Tongue (tissue), 2 donors: ENCODE results near the gene AKR1D1. TPM values are rescaled to one million over a fixed set of nuclear protein-coding genes. Genes with fewer than 3 reads are reported as not detected.
"Not testable (repeated sequence)": the region's sequence is repeated elsewhere in the genome, so short reads cannot be mapped to it uniquely, and the experiment has no call there.

Experiments
- DNase-seq: peaks from one replicate; pipeline ENCODE4 v3.0.0-alpha.2; 2015
- total RNA-seq: library from RNA; depleted of rRNA; stranded (reverse); fragments of >200 nt; gene quantifications from one replicate; pipeline ENCODE4 v1.2.3, GENCODE V29; 2014

Gene AKR1D1
- total RNA-seq, 1 donor from 2014 or later: not detected

GRCh38 chr7:138122162-138122561 lies 45.9 kb downstream of the AKR1D1 start:
- no peak for DNase-seq

- DNase-seq: no peak
Observed at GRCh38 chr7:138125119-138125518, 48.9 kb downstream of the AKR1D1 start.

- peak; percentile 5 for DNase-seq
Observed at GRCh38 chr7:138125598-138126111, 49.4 kb downstream of the AKR1D1 start.

GRCh38 chr7:138126928-138127327 lies 50.7 kb downstream of the AKR1D1 start:
- DNase-seq: no peak

GRCh38 chr7:138127996-138128395 lies 51.7 kb downstream of the AKR1D1 start:
- DNase-seq: no peak

GRCh38 chr7:138129551-138130165 lies 53.4 kb downstream of the AKR1D1 start:
- no peak for DNase-seq

- DNase-seq: no peak
Observed at GRCh38 chr7:138137423-138138171, 61.3 kb downstream of the AKR1D1 start.

GRCh38 chr7:138138244-138138643 lies 62.0 kb downstream of the AKR1D1 start:
- DNase-seq: no peak

- DNase-seq: no peak
Observed at GRCh38 chr7:138142583-138143201, 66.4 kb downstream of the AKR1D1 start.

GRCh38 chr7:138144958-138145357 lies 68.7 kb downstream of the AKR1D1 start:
- no peak for DNase-seq

- DNase-seq: not testable (repeated sequence)
Observed at GRCh38 chr7:138146221-138146620, 70.0 kb downstream of the AKR1D1 start.

GRCh38 chr7:138146757-138147734 lies 70.8 kb downstream of the AKR1D1 start:
- DNase-seq: not testable (repeated sequence)

GRCh38 chr7:138151731-138152577 lies 75.7 kb downstream of the AKR1D1 start:
- DNase-seq: no peak

- DNase-seq: no peak
Observed at GRCh38 chr7:138154661-138155060, 78.4 kb downstream of the AKR1D1 start.

GRCh38 chr7:138157702-138158101 lies 81.4 kb downstream of the AKR1D1 start:
- no peak for DNase-seq

GRCh38 chr7:138158739-138159528 lies 82.7 kb downstream of the AKR1D1 start:
- no peak for DNase-seq

- peak; percentile 95 for DNase-seq
Observed at GRCh38 chr7:138161600-138162081, 85.4 kb downstream of the AKR1D1 start.

GRCh38 chr7:138162236-138162635 lies 86.0 kb downstream of the AKR1D1 start:
- peak; percentile 23 for DNase-seq

- no peak for DNase-seq
Observed at GRCh38 chr7:138163800-138164199, 87.5 kb downstream of the AKR1D1 start.

GRCh38 chr7:138164804-138165203 lies 88.5 kb downstream of the AKR1D1 start:
- no peak for DNase-seq
